ENCODE results near the gene C20orf204. TPM values are rescaled to one million over a fixed set of nuclear protein-coding genes. Genes with fewer than 3 reads are reported as not detected.

C20orf204 gene
- total RNA-seq, 2 experiments from 2014 or later, result 6.1 to 6.4 TPM

- Mint-ChIP-seq H3K27me3 (no peaks in the 10 kb centered on the region), H3K4me1 (ENCODE audit: low read depth) (peaks cover 11% of the 10 kb centered on the region), H3K9me3 (no peaks in the 10 kb centered on the region), H3K36me3 (ENCODE audit: low read depth) (peaks cover 28% of the 10 kb centered on the region), H3K27ac (no peak overlapping the region), H3K4me3 (no peak overlapping the region)
- H3K27ac ChIP-seq (ENCODE audit: low read depth in 1 of 2, low read length in 2 of 2), result no peak overlapping the region
- ChIA-PET POLR2A (interaction anchor here (0.7 kb wide), 2 partner anchors 33 to 552 kb away, joined by 3 read pairs; no protein-coding TSS in a partner anchor), CTCF (interaction anchor here (1.4 kb wide), 1 partner anchor 33 kb away, joined by 6 read pairs; no protein-coding TSS in a partner anchor)
- H3K27me3 ChIP-seq (ENCODE audit: control insufficient read depth in 1 of 2, insufficient read depth in 2 of 2, low read length in 2 of 2), result no peaks in the 10 kb centered on the region
- intact Hi-C loops (cut with DNase I, micrococcal nuclease), result no loop called here
- no peaks in the 10 kb centered on the region for H3K9me3 ChIP-seq (ENCODE audit: control insufficient read depth in 1 of 2, insufficient read depth in 1 of 2, low read length in 2 of 2)
- no peak for TF ChIP-seq CTCF (IDR thresholded peaks at IDR 0.05)
- no peak for ATAC-seq (ENCODE audit: poor library complexity)
- DNase-seq, result no peak
- no peak overlapping the region for H3K4me3 ChIP-seq (ENCODE audit: low read length)
- H3K4me1 ChIP-seq (ENCODE audit: insufficient read depth, low read length), result peaks cover 51% of the 10 kb centered on the region
- H3K36me3 ChIP-seq (ENCODE audit: insufficient read depth, low read length), result peaks cover 49% of the 10 kb centered on the region
Measured at GRCh38 chr20:64071341-64072332, 35.7 kb downstream of the C20orf204 start.

- Histone ChIP-seq H3K9me3 (ENCODE audit: control insufficient read depth in 1 of 2, insufficient read depth in 1 of 2, low read length in 2 of 2) (no peaks in the 10 kb centered on the region), H3K4me3 (ENCODE audit: low read length) (no peak overlapping the region), H3K36me3 (ENCODE audit: insufficient read depth, low read length) (peaks cover 50% of the 10 kb centered on the region), H3K27me3 (ENCODE audit: control insufficient read depth in 1 of 2, insufficient read depth in 2 of 2, low read length in 2 of 2) (no peaks in the 10 kb centered on the region), H3K4me1 (ENCODE audit: insufficient read depth, low read length) (peaks cover 51% of the 10 kb centered on the region), H3K27ac (ENCODE audit: low read depth in 1 of 2, low read length in 2 of 2) (no peak overlapping the region)
- DNase-seq (no peak), ATAC-seq (ENCODE audit: poor library complexity) (no peak)
- H3K27me3 Mint-ChIP-seq, result no peaks in the 10 kb centered on the region
- H3K36me3 Mint-ChIP-seq (ENCODE audit: low read depth), result peaks cover 28% of the 10 kb centered on the region
- H3K4me3 Mint-ChIP-seq, result no peak overlapping the region
- POLR2A ChIA-PET, result no interaction called here
- H3K27ac Mint-ChIP-seq, result no peak overlapping the region
- no peaks in the 10 kb centered on the region for H3K9me3 Mint-ChIP-seq
- H3K4me1 Mint-ChIP-seq (ENCODE audit: low read depth), result peaks cover 11% of the 10 kb centered on the region
- TF ChIP-seq CTCF (IDR thresholded peaks at IDR 0.05), result no peak
- intact Hi-C loops (cut with DNase I, micrococcal nuclease), result no loop called here
- CTCF ChIA-PET, result interaction anchor here (1.4 kb wide), 1 partner anchor 34 kb away, joined by 6 read pairs; no protein-coding TSS in a partner anchor
Measured at GRCh38 chr20:64072498-64073063, 36.6 kb downstream of the C20orf204 start.

- CTCF ChIA-PET, result no interaction called here
- POLR2A ChIA-PET, result no interaction called here
Measured at GRCh38 chr20:64073476-64074183, 37.6 kb downstream of the C20orf204 start.

More at GRCh38 chr20:64073476-64074183, 37.6 kb downstream of the C20orf204 start:
- Mint-ChIP-seq H3K4me3 (no peak overlapping the region), H3K36me3 (ENCODE audit: low read depth) (peaks cover 33% of the 10 kb centered on the region), H3K27me3 (no peaks in the 10 kb centered on the region), H3K9me3 (no peaks in the 10 kb centered on the region), H3K4me1 (ENCODE audit: low read depth) (peaks cover 13% of the 10 kb centered on the region), H3K27ac (no peak overlapping the region)
- ATAC-seq (ENCODE audit: poor library complexity), result no peak
- Histone ChIP-seq H3K27me3 (ENCODE audit: control insufficient read depth in 1 of 2, insufficient read depth in 2 of 2, low read length in 2 of 2) (no peaks in the 10 kb centered on the region), H3K4me1 (ENCODE audit: insufficient read depth, low read length) (peaks cover 51% of the 10 kb centered on the region), H3K36me3 (ENCODE audit: insufficient read depth, low read length) (peaks cover 50% of the 10 kb centered on the region), H3K4me3 (ENCODE audit: low read length) (no peak overlapping the region), H3K9me3 (ENCODE audit: control insufficient read depth in 1 of 2, insufficient read depth in 1 of 2, low read length in 2 of 2) (no peaks in the 10 kb centered on the region), H3K27ac (ENCODE audit: low read depth in 1 of 2, low read length in 2 of 2) (no peak overlapping the region)
- no peak for TF ChIP-seq CTCF (IDR thresholded peaks at IDR 0.05)
- intact Hi-C loops (cut with DNase I, micrococcal nuclease), result no loop called here
- DNase-seq, result no peak
